ENCODE data around the gene TNFAIP2.
"Not testable (repeated sequence)": the region's sequence is repeated elsewhere in the genome, so short reads cannot be mapped to it uniquely, and the experiment has no call there.

TNFAIP2 gene

GRCh38 chr14:103169954-103170353, 46.7 kb downstream of the TNFAIP2 start:
- Histone ChIP-seq H3K27ac (no peak overlapping the region), H3K4me3 (no peak overlapping the region)
- no peak for TF ChIP-seq CTCF (IDR thresholded peaks at IDR 0.05)
- peak; percentile 11 for DNase-seq (ENCODE audit: low spot score)

GRCh38 chr14:103171206-103171605, 47.9 kb downstream of the TNFAIP2 start:
- H3K27ac ChIP-seq; H3K4me3 ChIP-seq; DNase-seq (ENCODE audit: low spot score): not testable (repeated sequence)

- TF ChIP-seq CTCF (IDR thresholded peaks at IDR 0.05) = no peak
Measured at GRCh38 chr14:103172921-103173320, 49.7 kb downstream of the TNFAIP2 start.

GRCh38 chr14:103173887-103174286, 50.6 kb downstream of the TNFAIP2 start:
- DNase-seq (ENCODE audit: low spot score); H3K4me3 ChIP-seq; H3K27ac ChIP-seq: not testable (repeated sequence)

More at GRCh38 chr14:103172921-103173320, 49.7 kb downstream of the TNFAIP2 start:
- DNase-seq (ENCODE audit: low spot score) = no peak
- no peak overlapping the region for H3K27ac ChIP-seq
- H3K4me3 ChIP-seq = no peak overlapping the region

GRCh38 chr14:103176176-103176575, 52.9 kb downstream of the TNFAIP2 start:
- DNase-seq (ENCODE audit: low spot score) = peak; percentile 5
- not testable (repeated sequence) for H3K27ac ChIP-seq, H3K4me3 ChIP-seq

- peak; percentile 28 for DNase-seq (ENCODE audit: low spot score)
- Histone ChIP-seq H3K27ac (no peak overlapping the region), H3K4me3 (no peak overlapping the region)
- TF ChIP-seq CTCF (IDR thresholded peaks at IDR 0.05) = no peak
Measured at GRCh38 chr14:103177376-103177775, 54.1 kb downstream of the TNFAIP2 start.

- DNase-seq (ENCODE audit: low spot score) = peak; percentile 9
- Histone ChIP-seq H3K4me3 (no peak overlapping the region), H3K27ac (no peak overlapping the region)
- TF ChIP-seq CTCF (IDR thresholded peaks at IDR 0.05) = no peak
Measured at GRCh38 chr14:103178521-103178920, 55.3 kb downstream of the TNFAIP2 start.

- Histone ChIP-seq H3K27ac (no peak overlapping the region), H3K4me3 (no peak overlapping the region)
- no peak for TF ChIP-seq CTCF (IDR thresholded peaks at IDR 0.05)
- DNase-seq (ENCODE audit: low spot score) = peak; percentile 49
Measured at GRCh38 chr14:103179094-103179493, 55.8 kb downstream of the TNFAIP2 start.

GRCh38 chr14:103180331-103180730, 57.1 kb downstream of the TNFAIP2 start:
- Histone ChIP-seq H3K4me3 (no peak overlapping the region), H3K27ac (no peak overlapping the region)
- TF ChIP-seq CTCF (IDR thresholded peaks at IDR 0.05) = no peak
- peak; percentile 12 for DNase-seq (ENCODE audit: low spot score)
